Pulmonary artery endothelial cell (primary cell): ENCODE measurements around the gene MEI4. TPM values are rescaled to one million over a fixed set of nuclear protein-coding genes. Genes with fewer than 3 reads are reported as not detected.
"Not testable (repeated sequence)": the region's sequence is repeated elsewhere in the genome, so short reads cannot be mapped to it uniquely, and the experiment has no call there.

ENCODE experiments used
- DNase-seq: peaks from one replicate; pipeline ENCODE4 v3.0.0-alpha.2; 2011; ENCODE audit warnings: low read depth, low spot score
- total RNA-seq: library from RNA; depleted of rRNA; stranded (reverse); fragments of >200 nt; gene quantifications from 2 replicates; pipeline ENCODE4 v1.2.3, GENCODE V29; 2014

The MEI4 gene
- total RNA-seq, 1 donor from 2014 or later: not detected

DNA sequence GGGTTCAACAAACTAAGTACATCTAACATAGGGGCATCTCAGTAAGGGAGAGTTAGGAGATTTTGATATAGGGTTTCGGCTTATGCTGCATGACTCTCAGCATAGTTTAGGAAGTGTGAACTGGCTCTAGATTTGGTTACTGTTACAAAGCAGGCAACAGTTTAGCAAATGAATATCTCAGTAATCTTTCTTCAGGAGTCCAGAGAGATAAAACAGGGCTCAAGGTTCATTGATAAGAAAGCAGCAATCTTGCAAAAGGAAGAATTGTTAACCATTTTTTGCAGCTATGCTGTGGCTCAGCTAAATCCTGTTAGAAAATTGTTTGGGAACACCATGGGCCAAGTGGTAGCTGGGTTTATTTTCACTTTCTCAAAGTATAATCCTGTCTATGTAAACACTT lies 161.3 kb downstream of the MEI4 start:
- DNase-seq: no peak

GRCh38 chr6:77815531-77815930 lies 162.7 kb downstream of the MEI4 start:
- DNase-seq: no peak

- no peak for DNase-seq
Measured at GRCh38 chr6:77816766-77817270, 164.0 kb downstream of the MEI4 start.

DNA sequence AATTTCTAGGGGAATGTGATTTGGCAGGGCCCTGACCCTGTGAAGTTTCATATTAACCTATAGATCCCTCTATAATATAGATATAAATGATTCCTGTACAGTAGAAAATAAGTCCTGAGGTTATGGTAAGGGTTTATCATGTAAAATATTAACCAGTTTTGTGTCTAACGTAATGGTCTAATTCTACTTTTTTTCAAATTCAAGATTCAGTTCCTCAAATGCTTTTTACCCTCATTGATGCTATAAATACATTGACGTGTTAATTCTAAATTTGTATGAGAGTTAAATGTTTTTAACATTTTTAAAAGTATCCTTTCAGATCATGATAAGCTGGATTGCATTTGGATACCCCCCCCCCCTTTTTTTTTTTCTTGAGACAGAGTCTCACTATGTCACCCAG lies 169.4 kb downstream of the MEI4 start:
- no peak for DNase-seq

GRCh38 chr6:77825204-77825603 lies 172.4 kb downstream of the MEI4 start:
- DNase-seq: no peak

DNA sequence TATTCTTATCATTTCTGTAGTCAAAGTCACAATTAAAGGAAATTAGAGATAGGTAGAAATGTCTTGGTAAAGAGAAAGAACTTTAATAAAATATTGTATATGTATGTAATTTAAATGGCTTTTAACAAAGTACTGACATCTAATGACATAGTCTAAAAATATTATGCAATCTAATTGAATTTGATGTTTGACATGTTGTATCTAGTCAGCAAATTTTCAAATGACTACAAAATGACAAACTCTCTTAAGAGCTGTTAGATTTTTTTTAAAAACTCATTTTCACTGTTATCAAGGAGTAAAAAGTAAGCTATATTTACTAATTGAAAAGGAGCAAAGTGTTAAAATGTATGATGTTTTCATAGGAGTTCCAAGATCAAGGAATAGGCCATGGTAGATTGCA lies 176.9 kb downstream of the MEI4 start:
- no peak for DNase-seq

DNA sequence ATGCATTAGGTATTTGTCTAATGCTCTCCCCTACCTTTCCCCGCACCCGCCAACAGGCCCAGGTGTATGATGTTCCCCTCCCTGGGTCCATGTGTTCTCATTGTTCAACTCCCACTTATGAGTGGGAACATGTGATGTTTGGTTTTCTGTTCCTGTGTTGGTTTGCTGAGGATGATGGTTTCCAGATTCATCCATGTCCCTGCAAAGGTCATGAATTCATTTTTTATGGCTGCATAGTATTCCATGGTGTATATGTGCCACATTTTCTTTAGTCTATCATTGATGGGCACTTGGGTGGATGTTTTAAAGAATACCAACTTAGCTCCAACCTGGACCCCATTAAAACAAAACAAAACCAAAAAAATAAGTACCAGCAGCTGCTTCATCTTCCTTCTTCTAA lies 180.9 kb downstream of the MEI4 start:
- DNase-seq: not testable (repeated sequence)

DNA sequence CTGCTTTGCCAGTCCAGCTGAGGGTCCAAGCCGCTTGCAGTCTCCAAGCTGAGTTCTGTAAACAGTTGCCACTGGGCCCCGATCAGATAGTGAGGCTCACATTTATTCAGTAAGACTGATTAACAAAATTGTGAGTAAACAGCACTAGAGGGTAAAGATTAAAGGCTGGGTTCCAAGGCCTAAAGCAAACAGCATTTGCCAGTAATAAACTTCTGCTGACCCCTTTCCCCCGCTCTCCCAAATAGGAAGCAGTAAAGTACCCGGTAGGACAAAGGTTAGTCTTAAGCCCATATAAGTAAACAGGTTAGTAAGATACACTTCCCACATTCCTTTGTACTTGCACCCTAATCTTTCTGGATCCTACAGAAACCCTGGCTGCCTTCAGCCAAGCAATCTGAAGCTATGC lies 181.8 kb downstream of the MEI4 start:
- no peak for DNase-seq

DNA sequence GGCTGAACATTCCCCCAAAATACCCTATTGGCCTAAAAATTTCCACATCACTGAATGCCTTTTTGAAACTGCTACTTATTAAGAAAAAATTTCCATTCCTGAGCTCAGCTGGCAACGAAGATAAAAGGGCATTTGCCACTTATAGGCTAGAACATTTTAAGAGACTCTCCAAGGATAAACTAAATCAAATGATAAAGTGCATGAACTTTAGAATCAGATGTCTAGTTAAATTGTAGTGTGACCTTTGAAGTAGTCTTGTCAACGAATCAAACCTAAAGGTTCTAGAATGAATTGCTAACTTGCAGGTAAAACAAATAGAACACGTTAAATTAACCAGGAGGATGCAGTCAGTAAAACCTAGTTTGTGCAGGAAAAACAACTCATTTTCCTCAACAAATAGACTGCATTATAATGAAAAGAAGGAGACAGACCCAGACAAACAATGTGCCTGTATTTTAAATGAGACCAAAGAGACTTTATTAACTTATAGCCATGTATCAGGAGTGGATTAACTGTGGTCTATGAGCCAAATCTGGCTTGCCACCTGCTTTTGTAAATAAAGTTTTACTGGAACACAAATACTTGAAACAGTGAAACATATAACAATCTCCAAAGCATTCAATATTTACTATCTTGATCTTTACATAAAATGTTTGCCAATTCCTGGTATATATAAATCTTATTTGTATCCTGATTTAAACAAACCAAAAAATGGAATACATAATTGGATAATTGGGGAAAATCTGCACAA lies 184.4 kb downstream of the MEI4 start:
- DNase-seq: no peak

DNA sequence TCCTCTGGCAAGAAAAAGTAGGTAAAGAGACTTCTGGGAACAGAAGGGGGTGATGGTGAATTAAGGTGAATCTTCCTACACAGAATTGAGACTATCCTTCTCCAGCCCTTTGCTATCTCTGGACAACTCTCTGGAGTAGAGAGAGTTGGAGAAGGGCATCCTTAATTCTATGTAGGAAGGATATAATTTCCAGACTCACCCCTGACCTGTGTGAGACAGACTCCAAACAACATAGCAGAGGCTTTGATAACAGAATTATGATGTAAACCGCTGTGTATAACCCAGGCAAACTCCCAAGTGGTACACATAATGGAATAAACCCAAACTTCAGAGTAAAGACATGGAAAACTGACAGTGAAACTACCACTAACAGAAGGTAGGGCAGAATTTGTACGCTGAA lies 186.5 kb downstream of the MEI4 start:
- no peak for DNase-seq

DNA sequence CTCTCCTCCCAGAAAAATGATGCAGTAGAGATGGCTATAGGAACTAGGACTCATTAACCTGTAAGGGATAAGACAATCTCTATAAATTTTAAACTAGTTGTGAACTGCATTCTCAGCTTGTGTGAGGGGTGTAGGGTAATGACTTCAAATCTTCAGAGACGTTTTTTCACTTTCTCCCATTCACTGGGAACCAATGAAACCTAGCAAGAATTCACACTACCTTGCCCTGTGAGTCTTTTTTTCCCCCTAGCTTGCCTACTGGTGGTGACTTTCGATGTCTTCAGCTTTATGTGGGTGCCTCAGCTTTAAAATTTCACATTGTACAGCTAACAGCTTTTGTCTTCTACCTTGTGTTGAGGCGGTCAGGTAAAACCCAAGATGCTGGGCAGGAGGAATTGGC lies 192.0 kb downstream of the MEI4 start:
- DNase-seq: no peak

GRCh38 chr6:77853401-77853800 lies 200.6 kb downstream of the MEI4 start:
- no peak for DNase-seq

DNA sequence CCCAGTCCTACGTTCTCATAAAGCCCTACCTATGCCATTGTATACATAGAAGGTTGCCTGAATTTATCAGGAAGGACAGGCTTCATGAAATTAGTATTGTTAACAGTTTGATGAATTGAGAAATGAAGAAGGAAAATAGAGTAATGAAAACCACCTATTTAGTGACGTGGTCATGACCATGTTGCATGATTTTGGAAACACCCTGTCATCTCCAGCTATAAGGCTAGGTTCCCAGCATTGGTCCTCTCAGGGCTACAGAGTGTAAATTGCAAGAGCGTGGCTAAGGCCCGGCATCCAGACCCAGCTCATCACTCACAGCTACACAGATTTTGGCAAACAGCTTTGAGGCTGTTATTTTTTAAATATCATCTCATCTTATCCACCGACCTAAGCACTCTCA lies 203.6 kb downstream of the MEI4 start:
- no peak for DNase-seq

- DNase-seq: no peak
Measured at GRCh38 chr6:77857421-77857820, 204.6 kb downstream of the MEI4 start.

- DNase-seq: no peak
Measured at GRCh38 chr6:77876300-77876699, 223.5 kb downstream of the MEI4 start.

DNA sequence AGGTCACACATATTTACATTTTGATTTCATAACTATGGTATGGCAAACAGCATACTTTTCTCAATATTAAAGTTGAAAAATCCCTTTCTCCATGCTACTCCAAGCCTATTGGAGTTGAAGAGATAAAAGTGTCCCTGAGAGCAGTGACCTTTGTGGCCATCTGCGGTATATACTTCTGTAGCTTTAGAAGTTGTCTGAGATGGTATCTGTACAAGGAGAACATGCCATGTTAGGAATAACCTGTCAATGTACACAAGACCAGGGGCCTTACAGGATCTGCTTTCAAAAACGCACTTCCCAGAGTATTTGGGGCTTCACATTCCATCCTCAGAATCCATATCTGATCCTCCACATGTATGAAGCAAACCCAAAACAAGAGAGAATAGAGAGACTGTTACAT lies 226.7 kb downstream of the MEI4 start:
- no peak for DNase-seq

GRCh38 chr6:77880501-77880900 lies 227.7 kb downstream of the MEI4 start:
- DNase-seq: no peak

DNA sequence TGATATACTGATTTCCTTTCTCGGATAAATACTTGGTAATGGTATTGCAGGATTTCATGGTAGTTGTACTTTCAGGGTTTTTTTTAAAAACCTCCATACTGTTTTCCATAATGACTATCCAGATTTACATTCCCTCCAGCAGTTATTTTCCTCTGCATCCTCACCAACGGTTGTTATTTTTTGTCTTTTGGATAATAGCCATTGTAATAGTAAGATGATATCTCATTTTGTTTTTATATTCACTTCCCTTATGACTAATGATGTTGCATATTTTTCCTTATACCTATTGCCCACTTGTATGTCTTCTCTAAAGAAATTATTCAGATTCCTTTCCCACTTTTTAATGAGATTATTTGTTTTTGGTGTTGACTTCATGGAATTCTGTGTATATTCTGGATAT lies 231.0 kb downstream of the MEI4 start:
- DNase-seq: no peak

DNA sequence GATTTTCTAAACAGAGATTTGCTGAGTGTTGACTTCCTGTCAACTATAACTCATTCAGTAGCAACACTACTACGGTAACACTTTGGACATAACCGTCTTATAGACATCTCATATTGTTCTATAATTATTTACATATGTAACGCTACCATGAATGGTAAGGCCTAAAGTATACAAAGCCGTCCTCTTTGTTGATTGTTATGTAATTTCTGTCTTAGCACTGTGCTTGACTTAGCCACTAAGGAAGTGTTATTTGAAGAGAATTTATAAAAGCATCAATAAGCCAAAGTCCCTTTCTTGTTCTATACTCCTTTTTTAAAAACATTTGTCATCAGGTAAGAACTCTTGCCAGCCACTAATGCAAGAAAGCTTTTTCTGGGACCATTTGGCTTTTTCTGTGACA lies 240.6 kb downstream of the MEI4 start:
- DNase-seq: no peak

DNA sequence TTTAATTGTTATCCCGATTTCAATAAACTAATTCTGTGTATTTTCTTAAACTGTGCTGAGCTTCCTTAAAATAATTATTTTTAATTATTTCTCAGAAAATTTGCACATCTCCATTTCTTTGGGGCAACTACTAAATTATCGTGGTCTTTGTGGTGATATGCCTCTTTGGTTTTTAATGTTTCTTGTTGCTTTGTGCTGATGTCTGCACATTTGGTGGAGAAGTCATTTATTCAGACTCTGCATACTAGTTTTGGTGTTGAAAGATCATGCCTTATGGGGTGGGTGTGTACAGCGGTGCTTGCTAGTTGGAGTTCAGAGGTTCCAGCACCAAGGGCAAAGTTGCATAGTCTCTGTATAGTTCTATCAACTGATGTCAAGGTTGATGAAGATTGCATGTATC lies 253.2 kb downstream of the MEI4 start:
- DNase-seq: no peak

DNA sequence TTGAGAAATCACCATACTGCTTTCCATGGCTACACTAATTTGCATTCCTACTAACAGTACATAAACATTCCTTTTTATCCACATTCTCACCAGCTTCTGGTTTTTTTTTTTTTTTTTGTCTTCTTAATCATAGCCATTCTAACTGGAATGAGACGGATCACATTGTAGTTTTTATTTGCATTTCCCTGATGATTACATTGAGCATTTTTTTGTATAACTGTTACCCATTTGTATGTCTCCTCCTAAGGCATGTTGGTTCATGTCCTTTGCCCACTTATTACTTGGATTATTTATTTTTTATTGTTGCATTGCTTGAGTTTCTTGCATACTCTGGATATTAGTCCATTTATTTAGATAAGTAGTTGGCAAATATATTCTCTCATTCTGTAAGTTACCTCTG lies 258.0 kb downstream of the MEI4 start:
- DNase-seq: no peak

DNA sequence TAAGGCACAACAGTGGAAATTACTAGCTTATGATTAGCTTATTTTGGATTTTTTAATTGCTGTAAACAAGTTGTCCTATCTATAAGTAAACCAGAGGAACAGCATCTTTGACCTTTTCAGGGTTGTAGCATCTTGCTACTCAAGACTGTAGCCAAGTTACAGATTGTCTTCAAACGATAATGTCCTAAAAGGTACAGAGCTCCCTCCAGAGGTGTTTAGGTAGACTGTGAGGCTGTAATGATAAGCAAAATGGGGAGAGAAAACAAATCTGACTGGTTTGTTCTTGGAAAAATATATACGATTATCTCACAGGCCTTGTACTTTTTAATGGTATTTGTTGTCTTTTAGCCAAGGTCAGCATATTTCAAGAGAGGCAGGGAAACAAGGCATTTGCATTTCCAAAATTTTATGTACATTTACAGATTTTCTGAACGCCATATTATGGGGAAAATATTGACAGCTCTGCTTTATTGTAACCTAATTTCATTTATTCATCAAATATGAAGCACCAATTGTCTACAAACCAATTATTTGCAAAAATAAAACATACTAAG lies 273.4 kb downstream of the MEI4 start:
- no peak for DNase-seq

GRCh38 chr6:77930382-77930781 lies 277.5 kb downstream of the MEI4 start:
- DNase-seq: no peak
